Measurements from ENCODE around the gene EMC1.

The EMC1 gene

GRCh38 chr1:19167140-19167539 lies 84.2 kb downstream of the EMC1 start:
- Histone ChIP-seq H3K27me3 (ENCODE audit: insufficient read depth, low read length, poor library complexity) (no peaks in the 10 kb centered on the region), H3K36me3 (ENCODE audit: insufficient read depth, low read length) (peaks cover 97% of the 10 kb centered on the region), H3K4me2 (ENCODE audit: insufficient read depth, low read length) (no peak overlapping the region), H3K9me3 (ENCODE audit: insufficient read depth, low read length, severe bottlenecking) (no peaks in the 10 kb centered on the region), H3K9ac (ENCODE audit: low read depth, low read length) (no peak overlapping the region), H3K4me1 (ENCODE audit: insufficient read depth, low read length) (no peaks in the 10 kb centered on the region), H3K27ac (ENCODE audit: low read length) (no peak overlapping the region), H3K4me3 (ENCODE audit: low read depth in 1 of 2, low read length in 2 of 2) (no peak overlapping the region), H3K79me2 (ENCODE audit: insufficient read depth, low read length) (no peaks in the 10 kb centered on the region), H2AFZ (ENCODE audit: low read depth, low read length) (no peak overlapping the region), H4K20me1 (ENCODE audit: insufficient read depth, low read length) (no peaks in the 10 kb centered on the region)
- no peak for DNase-seq
- TF ChIP-seq, protein P1, sequence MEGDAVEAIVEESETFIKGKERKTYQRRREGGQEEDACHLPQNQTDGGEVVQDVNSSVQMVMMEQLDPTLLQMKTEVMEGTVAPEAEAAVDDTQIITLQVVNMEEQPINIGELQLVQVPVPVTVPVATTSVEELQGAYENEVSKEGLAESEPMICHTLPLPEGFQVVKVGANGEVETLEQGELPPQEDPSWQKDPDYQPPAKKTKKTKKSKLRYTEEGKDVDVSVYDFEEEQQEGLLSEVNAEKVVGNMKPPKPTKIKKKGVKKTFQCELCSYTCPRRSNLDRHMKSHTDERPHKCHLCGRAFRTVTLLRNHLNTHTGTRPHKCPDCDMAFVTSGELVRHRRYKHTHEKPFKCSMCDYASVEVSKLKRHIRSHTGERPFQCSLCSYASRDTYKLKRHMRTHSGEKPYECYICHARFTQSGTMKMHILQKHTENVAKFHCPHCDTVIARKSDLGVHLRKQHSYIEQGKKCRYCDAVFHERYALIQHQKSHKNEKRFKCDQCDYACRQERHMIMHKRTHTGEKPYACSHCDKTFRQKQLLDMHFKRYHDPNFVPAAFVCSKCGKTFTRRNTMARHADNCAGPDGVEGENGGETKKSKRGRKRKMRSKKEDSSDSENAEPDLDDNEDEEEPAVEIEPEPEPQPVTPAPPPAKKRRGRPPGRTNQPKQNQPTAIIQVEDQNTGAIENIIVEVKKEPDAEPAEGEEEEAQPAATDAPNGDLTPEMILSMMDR (IDR thresholded peaks at IDR 0.05; ENCODE audit: borderline replicate concordance, extremely low read depth, low read length, poor library complexity, severe bottlenecking) = no peak
- no peak for TF ChIP-seq EZH2 (IDR thresholded peaks at IDR 0.05; ENCODE audit: borderline replicate concordance, low read depth, low read length, severe bottlenecking)
- no peak for ATAC-seq (ENCODE audit: insufficient read depth, low read depth)

GRCh38 chr1:19166066-19166465 lies 85.3 kb downstream of the EMC1 start:
- Histone ChIP-seq H4K20me1 (ENCODE audit: insufficient read depth, low read length) (no peaks in the 10 kb centered on the region), H2AFZ (ENCODE audit: low read depth, low read length) (no peak overlapping the region), H3K27ac (ENCODE audit: low read length) (no peak overlapping the region), H3K9me3 (ENCODE audit: insufficient read depth, low read length, severe bottlenecking) (no peaks in the 10 kb centered on the region), H3K36me3 (ENCODE audit: insufficient read depth, low read length) (peaks cover 99% of the 10 kb centered on the region), H3K27me3 (ENCODE audit: insufficient read depth, low read length, poor library complexity) (no peaks in the 10 kb centered on the region), H3K4me1 (ENCODE audit: insufficient read depth, low read length) (no peaks in the 10 kb centered on the region), H3K79me2 (ENCODE audit: insufficient read depth, low read length) (no peaks in the 10 kb centered on the region), H3K4me3 (ENCODE audit: low read depth in 1 of 2, low read length in 2 of 2) (no peak overlapping the region), H3K9ac (ENCODE audit: low read depth, low read length) (no peak overlapping the region), H3K4me2 (ENCODE audit: insufficient read depth, low read length) (no peak overlapping the region)
- TF ChIP-seq, protein P1 (IDR thresholded peaks at IDR 0.05; ENCODE audit: borderline replicate concordance, extremely low read depth, low read length, poor library complexity, severe bottlenecking) = no peak
- TF ChIP-seq EZH2 (IDR thresholded peaks at IDR 0.05; ENCODE audit: borderline replicate concordance, low read depth, low read length, severe bottlenecking) = no peak
- DNase-seq = no peak
- ATAC-seq (ENCODE audit: insufficient read depth, low read depth) = no peak
